Tibial nerve (tissue), 3 donors: ENCODE data around the gene AMPD1.

Source experiments
- POLR2A ChIP-seq, 2 donors: fragments of 450-650 bp; IDR thresholded peaks; one replicate each; pipeline ENCODE4 v1.6.1; 2017; ENCODE audit warnings: antibody characterized with exemption in 2 of 2, mild to moderate bottlenecking in 2 of 2, moderate library complexity in 2 of 2
- TF ChIP-seq, protein P1 (sequence below), 5 experiments: fragments of 200-600 bp in 3 of 5; fragments of 450-650 bp in 2 of 5; sonication (generic) in 3 of 5; IDR thresholded peaks; one replicate each; pipeline ENCODE4 v1.5.1; 2016 to 2019; ENCODE audit warnings: antibody characterized with exemption in 5 of 5, mild to moderate bottlenecking in 3 of 5, moderate library complexity in 2 of 5

DNA sequence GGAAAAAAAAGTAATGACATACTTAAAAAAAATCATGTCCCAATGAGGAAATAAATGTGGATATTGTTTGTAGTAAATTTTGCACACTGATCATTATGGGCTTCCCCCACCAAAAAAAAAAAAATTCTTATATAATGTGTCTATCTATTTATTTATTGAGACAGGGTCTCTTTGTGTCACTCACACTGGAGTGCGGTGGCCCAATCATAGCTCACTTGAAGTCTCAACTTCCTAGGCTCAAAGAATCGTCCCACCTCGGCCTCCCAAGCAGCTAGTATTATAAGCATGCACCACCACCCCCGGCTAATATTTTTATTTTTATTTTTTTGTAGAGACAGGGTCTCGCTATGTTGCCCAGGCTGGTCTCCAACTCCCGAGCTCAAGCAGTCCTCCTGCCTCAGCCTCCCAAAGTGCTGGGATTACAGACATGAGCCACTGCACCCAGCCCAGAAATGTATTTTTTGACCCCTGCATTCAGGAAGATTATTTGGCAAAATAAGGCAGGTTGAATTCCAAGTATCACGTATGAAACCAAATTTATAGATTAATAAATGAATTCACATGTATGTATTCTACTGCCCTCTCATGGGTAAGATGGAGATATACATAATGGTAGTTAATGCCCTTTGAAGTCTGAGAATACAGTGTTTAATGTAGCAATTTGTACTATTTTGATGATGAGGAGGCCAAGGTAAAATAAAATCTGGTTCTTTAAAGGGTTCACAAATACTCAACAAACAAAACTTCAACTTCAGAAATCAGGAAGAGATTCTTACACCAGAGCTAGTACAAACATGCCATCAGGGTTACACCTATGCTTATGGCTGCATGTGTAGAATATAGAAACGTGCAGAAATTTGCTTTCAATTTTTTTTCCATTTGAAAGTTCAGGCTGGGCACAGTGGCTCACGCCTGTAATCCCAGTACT, 24.1 kb downstream of the AMPD1 start:
- no peak for TF ChIP-seq POLR2A (IDR thresholded peaks at IDR 0.05)
- TF ChIP-seq, protein P1, sequence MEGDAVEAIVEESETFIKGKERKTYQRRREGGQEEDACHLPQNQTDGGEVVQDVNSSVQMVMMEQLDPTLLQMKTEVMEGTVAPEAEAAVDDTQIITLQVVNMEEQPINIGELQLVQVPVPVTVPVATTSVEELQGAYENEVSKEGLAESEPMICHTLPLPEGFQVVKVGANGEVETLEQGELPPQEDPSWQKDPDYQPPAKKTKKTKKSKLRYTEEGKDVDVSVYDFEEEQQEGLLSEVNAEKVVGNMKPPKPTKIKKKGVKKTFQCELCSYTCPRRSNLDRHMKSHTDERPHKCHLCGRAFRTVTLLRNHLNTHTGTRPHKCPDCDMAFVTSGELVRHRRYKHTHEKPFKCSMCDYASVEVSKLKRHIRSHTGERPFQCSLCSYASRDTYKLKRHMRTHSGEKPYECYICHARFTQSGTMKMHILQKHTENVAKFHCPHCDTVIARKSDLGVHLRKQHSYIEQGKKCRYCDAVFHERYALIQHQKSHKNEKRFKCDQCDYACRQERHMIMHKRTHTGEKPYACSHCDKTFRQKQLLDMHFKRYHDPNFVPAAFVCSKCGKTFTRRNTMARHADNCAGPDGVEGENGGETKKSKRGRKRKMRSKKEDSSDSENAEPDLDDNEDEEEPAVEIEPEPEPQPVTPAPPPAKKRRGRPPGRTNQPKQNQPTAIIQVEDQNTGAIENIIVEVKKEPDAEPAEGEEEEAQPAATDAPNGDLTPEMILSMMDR (IDR thresholded peaks at IDR 0.05) = peak in 2 of 5 experiments; percentile 13 to 29
